Measurements from ENCODE around the gene TRIO.

Gene TRIO

GRCh38 chr5:14151416-14151815 lies 8.3 kb downstream of the TRIO start:
- no peak overlapping the region for H3K4me3 ChIP-seq (ENCODE audit: low read depth in 1 of 2, low read length in 2 of 2)
- H3K27ac ChIP-seq (ENCODE audit: low read length): no peak overlapping the region
- no peak overlapping the region for H2AFZ ChIP-seq (ENCODE audit: low read depth, low read length)
- H4K20me1 ChIP-seq (ENCODE audit: insufficient read depth, low read length): peaks cover 2% of the 10 kb centered on the region; the same call in 1 of the 2 replicates
- H3K9me3 ChIP-seq (ENCODE audit: insufficient read depth, low read length, severe bottlenecking): no peaks in the 10 kb centered on the region
- DNase-seq: no peak
- ATAC-seq (ENCODE audit: insufficient read depth, low read depth): no peak
- H3K27me3 ChIP-seq (ENCODE audit: insufficient read depth, low read length, poor library complexity): peaks cover 2% of the 10 kb centered on the region
- H3K9ac ChIP-seq (ENCODE audit: low read depth, low read length): no peak overlapping the region
- H3K36me3 ChIP-seq (ENCODE audit: insufficient read depth, low read length): no peaks in the 10 kb centered on the region
- no peaks in the 10 kb centered on the region for H3K4me1 ChIP-seq (ENCODE audit: insufficient read depth, low read length)
- no peak overlapping the region for H3K4me2 ChIP-seq (ENCODE audit: insufficient read depth, low read length)
- TF ChIP-seq EZH2 (IDR thresholded peaks at IDR 0.05; ENCODE audit: borderline replicate concordance, low read depth, low read length, severe bottlenecking) (no peak), CTCF (IDR thresholded peaks at IDR 0.05; ENCODE audit: borderline replicate concordance, extremely low read depth, low read length, poor library complexity, severe bottlenecking) (no peak)
- no peaks in the 10 kb centered on the region for H3K79me2 ChIP-seq (ENCODE audit: insufficient read depth, low read length)

- Histone ChIP-seq H3K4me2 (ENCODE audit: insufficient read depth, low read length) (no peak overlapping the region), H3K4me3 (ENCODE audit: low read depth in 1 of 2, low read length in 2 of 2) (no peak overlapping the region)
- ATAC-seq (ENCODE audit: insufficient read depth, low read depth): no peak
Observed at GRCh38 chr5:14153071-14153864, 10.1 kb downstream of the TRIO start.

GRCh38 chr5:14153932-14154731 lies 11.0 kb downstream of the TRIO start:
- H2AFZ ChIP-seq (ENCODE audit: low read depth, low read length): no peak overlapping the region
- TF ChIP-seq EZH2 (IDR thresholded peaks at IDR 0.05; ENCODE audit: borderline replicate concordance, low read depth, low read length, severe bottlenecking) (no peak), CTCF (IDR thresholded peaks at IDR 0.05; ENCODE audit: borderline replicate concordance, extremely low read depth, low read length, poor library complexity, severe bottlenecking) (no peak)
- H3K4me1 ChIP-seq (ENCODE audit: insufficient read depth, low read length): no peaks in the 10 kb centered on the region
- no peaks in the 10 kb centered on the region for H3K9me3 ChIP-seq (ENCODE audit: insufficient read depth, low read length, severe bottlenecking)
- peaks cover 2% of the 10 kb centered on the region; the same call in 1 of the 2 replicates for H4K20me1 ChIP-seq (ENCODE audit: insufficient read depth, low read length)
- H3K27ac ChIP-seq (ENCODE audit: low read length): no peak overlapping the region
- H3K4me2 ChIP-seq (ENCODE audit: insufficient read depth, low read length): no peak overlapping the region
- H3K36me3 ChIP-seq (ENCODE audit: insufficient read depth, low read length): no peaks in the 10 kb centered on the region
- H3K9ac ChIP-seq (ENCODE audit: low read depth, low read length): no peak overlapping the region
- DNase-seq (no peak), ATAC-seq (ENCODE audit: insufficient read depth, low read depth) (no peak)
- H3K4me3 ChIP-seq (ENCODE audit: low read depth in 1 of 2, low read length in 2 of 2): no peak overlapping the region
- no peaks in the 10 kb centered on the region for H3K27me3 ChIP-seq (ENCODE audit: insufficient read depth, low read length, poor library complexity)
- no peaks in the 10 kb centered on the region for H3K79me2 ChIP-seq (ENCODE audit: insufficient read depth, low read length)

More at GRCh38 chr5:14153071-14153864, 10.1 kb downstream of the TRIO start:
- Histone ChIP-seq H2AFZ (ENCODE audit: low read depth, low read length) (no peak overlapping the region), H4K20me1 (ENCODE audit: insufficient read depth, low read length) (peaks cover 2% of the 10 kb centered on the region; the same call in 1 of the 2 replicates), H3K79me2 (ENCODE audit: insufficient read depth, low read length) (no peaks in the 10 kb centered on the region), H3K36me3 (ENCODE audit: insufficient read depth, low read length) (no peaks in the 10 kb centered on the region), H3K9me3 (ENCODE audit: insufficient read depth, low read length, severe bottlenecking) (no peaks in the 10 kb centered on the region), H3K9ac (ENCODE audit: low read depth, low read length) (no peak overlapping the region), H3K27ac (ENCODE audit: low read length) (no peak overlapping the region), H3K27me3 (ENCODE audit: insufficient read depth, low read length, poor library complexity) (no peaks in the 10 kb centered on the region), H3K4me1 (ENCODE audit: insufficient read depth, low read length) (no peaks in the 10 kb centered on the region)
- DNase-seq: no peak
- TF ChIP-seq CTCF (IDR thresholded peaks at IDR 0.05; ENCODE audit: borderline replicate concordance, extremely low read depth, low read length, poor library complexity, severe bottlenecking): no peak
- TF ChIP-seq EZH2 (IDR thresholded peaks at IDR 0.05; ENCODE audit: borderline replicate concordance, low read depth, low read length, severe bottlenecking): no peak
